Stimulated activated CD8-positive, alpha-beta memory T cell treated with anti-CD3 and anti-CD28 coated beads, Interleukin-4, amount 100 ng/mL, for 48 hours (primary cell): ENCODE measurements around the gene PRPF39.

ENCODE experiments used
- DNase-seq: peaks from one replicate; pipeline ENCODE4 v3.0.0-alpha.2; 2020

Gene PRPF39

DNA sequence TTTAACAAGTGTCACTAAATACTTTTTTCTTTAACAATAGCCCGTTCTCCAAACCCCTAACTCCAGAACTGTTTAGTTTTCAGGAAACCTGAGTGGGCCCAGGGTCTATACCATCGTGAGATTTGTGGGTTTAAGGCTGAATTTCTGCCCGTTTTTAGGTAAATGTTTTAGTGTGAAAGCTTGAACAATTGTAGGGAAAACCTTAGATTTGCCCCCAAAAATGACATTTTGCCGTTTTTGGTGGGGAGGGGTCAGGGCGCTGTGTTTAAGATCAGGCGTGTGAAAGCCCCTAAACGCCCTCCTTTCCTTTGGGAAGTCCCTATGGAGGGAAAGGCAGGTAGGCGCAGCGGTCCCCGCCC lies 320 bp upstream of the PRPF39 start:
- no peak for DNase-seq

DNA sequence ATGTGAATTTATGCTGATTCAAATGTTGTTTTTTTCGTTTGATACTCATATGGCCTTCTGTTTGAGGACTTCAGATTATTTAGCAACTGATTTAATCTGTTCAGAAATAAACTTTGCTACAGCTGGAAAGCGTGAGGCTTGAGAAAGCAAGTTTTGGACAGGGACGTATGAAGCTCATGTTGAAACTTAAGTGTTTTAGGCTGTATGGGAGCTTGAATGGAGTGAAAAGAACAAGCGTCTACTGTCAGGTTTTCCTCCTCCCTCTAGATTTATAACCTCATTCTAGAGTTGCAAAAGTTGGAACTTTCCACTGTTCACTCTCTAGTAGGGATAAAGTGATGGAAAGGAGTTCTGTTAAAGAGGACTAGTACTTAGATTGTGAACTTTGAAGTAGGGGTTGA lies 1.0 kb downstream of the PRPF39 start:
- DNase-seq: no peak

DNA sequence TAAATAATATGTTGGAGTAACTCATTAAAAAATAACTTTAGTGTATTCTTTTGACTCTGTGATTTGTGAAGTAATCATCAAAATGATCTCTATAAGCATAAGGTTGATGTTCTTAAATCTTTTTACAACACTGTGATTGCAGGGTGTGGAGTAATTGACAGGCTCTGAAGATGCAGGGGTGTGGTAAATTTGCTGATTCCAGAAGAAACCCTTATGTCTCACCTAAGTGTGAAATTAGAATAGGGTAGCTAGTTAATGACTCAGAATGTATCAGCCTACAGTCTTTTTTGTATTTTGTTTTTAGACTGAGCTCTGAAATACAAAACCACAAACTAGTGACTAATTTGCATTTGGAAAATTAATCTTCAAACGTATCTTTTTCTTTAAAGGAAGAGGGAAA lies 5.9 kb downstream of the PRPF39 start:
- DNase-seq: no peak

DNA sequence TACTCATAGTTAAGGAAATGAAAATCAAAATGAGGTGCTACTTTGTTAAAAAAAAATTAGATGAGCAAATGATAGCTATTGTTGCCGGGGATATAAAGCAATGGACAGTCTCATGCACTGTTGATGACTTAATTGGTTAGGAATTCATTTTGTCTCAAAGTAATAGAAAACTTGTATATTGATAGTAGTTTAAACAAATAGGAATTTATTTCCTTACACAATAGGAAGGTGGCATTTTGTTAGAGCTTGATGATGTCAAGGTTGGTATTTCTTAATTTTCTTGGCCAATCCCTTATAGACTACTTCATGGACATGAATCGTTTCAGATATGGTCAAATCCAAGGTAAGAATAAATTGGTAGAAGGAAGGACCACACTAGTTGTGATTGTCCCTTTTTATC lies 7.8 kb downstream of the PRPF39 start:
- no peak for DNase-seq

DNA sequence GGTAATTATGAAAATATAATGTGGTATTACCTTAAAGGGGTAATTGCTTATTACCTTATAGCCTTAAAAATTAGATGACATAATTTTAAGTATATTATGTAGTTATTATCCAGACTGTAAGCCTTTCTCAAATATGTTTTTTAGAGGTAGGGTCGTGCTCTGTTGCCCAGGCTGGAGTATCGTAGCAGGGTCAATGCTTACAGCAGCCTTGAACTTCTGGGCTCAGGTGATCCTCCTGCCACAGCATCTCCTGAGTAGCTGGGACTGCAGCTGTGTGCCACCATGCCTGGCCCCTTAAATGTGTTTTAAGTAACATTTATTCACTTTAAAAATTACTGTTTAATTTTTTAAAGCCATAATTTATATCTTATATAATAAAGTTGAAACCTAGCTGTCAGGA lies 10.4 kb downstream of the PRPF39 start:
- DNase-seq: no peak

DNA sequence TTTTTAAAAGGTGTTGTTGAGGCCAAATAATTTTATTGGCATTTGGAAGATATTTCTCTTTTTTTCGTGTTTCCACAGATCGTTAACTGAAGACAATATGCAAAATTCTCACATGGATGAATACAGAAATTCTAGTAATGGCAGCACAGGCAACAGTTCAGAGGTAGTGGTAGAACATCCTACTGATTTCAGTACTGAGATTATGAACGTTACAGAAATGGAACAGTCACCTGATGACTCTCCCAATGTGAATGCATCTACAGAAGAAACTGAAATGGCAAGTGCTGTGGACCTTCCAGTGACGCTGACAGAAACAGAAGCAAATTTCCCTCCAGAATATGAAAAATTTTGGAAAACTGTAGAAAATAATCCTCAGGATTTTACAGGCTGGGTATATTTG lies 11.2 kb downstream of the PRPF39 start:
- no peak for DNase-seq

DNA sequence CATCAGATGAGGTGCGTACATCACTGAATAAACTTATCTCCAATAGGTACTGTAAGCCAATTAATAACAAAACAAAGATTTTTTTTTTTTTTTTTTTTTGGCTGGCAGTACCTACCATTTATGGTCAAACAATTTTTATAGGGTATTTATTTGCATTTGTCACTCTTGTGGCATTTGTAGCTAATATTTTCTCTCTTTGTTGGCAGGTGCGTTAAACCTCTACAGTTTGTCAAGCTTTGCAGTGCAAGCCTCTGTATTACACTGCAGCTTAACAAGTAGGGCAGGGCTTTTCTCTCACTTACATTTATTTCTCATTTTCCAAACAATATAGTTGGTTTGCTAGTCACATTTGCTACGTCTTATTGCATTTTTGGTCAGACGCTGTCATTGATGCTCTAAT lies 12.3 kb downstream of the PRPF39 start:
- no peak for DNase-seq

DNA sequence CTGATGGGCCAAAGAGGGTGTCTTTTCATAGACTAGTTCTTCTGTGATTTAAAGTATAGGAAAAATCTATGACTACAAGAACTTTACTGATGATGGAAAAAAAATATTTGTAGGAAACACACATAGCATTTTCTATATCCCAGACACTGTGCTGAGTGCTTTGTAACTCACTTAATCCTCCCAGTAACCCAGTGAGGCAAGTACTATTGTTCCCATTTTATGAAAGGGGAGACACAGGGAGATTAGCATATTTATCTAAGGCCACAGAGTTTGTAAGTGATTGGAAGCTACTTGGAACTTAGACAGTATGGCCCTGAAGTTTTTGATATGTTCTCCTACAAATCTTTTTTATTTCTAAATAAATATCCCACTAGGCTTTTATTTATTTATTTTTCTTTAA lies 19.9 kb downstream of the PRPF39 start:
- no peak for DNase-seq

DNA sequence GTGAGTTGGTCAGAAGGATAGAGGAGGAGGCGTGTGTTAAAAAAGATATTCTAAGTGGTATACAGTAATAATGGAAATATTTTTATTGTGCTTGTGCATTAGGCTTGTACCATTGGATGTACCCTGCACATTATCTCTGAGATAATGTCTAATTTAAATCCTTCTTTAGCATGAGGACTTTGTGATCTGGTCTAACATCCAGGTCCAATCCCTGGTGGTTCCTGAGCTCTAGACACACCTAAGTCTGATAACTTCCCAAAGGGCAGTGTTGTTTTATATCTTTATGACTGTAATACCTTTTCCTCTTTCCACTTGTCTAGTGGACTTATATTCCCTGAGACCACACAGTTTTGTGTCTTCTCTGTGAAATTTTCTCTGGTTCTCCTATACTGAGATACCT lies 20.6 kb downstream of the PRPF39 start:
- no peak for DNase-seq

DNA sequence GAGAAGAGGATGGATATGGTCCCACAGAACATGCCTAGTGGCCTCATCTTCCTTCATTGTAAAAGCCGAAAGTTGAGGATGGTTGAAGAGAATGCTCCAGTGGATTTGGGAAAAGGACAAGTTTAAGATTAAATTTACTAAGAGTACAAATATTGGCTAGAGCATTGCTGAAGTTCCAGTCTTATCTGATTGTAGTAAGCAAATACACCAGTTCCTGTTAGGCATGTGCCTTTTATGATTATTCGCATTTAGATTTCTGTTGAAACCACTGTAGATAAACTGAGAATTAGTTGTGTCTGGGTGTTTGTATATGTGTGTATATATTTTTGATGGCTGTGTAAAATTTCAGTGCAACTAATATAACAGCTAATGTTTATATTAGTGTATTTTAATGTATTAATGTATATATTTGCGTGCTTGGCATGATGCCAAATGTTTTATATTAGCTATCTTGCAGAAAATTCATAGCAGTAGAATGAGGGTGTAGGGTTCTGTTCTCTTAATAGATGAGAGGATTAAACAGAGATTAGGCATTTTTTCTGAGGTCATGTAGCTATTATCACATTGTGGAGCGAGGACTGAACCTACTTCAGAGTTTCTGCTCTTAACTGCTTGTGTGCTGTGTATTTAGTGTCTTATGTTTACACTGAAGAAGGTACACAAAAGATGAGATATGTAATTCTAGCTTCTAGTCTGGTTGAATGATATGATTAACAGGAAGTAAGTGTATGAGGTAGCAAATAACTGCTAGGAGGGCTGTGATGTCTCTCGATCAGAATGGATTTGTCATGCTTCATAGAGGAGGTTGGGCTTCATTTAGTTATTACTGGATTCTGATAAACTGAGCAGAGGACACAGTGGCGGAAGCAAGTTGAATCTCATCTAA lies 29.2 kb downstream of the PRPF39 start:
- no peak for DNase-seq

DNA sequence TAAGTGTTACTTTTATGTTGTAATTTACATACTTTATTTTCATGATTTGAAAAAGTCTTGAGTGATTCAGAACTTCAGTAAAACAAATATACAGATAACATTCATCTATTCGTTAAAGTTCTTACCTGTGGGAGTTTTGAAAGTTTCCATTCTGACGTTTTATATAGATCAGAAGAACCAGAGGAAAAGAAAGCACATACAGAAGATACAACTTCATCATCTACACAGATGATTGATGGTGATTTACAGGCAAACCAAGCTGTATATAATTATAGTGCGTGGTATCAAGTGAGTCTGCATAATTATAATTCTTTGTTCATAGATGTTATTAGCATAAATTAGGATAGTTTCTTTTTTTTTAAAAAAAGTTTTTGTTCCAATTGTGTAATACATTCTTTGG lies 30.4 kb downstream of the PRPF39 start:
- DNase-seq: no peak

DNA sequence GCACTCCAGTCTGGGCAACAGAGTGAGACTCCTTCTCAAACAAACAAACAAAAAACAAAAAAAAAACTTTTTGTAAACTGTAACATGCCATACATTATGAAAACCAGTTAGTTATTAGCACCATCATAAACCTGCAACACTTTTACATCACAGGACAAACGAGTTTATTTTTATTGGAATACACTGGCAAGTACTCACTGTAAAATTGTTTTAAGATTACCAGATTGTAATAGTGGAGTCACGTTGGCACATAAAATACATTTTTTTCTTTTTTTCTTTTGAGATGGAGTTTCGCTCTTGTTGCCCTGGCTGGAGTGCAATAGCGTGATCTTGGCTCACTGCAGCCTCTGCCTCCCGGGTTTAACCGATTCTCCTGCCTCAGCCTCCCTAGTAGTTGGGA lies 34.7 kb downstream of the PRPF39 start:
- DNase-seq: no peak

DNA sequence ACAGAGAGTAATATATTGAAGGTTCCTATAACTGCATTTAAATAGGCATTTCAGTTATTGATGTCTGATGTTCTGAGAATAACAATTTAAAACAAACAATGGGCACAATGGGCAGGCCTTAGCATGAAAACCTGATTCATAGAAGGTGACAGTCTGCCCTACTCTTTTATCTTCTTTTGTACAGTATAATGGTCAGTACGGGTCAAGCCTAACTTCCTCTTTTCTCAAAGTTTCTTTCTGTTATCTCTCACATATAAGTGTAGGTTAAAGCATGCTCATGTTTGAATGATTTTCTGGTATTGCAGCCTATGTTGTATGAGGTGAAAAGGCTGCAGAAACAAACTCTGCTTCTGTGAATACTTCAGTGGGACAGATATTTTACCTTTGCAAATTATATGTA lies 36.2 kb downstream of the PRPF39 start:
- DNase-seq: no peak

DNA sequence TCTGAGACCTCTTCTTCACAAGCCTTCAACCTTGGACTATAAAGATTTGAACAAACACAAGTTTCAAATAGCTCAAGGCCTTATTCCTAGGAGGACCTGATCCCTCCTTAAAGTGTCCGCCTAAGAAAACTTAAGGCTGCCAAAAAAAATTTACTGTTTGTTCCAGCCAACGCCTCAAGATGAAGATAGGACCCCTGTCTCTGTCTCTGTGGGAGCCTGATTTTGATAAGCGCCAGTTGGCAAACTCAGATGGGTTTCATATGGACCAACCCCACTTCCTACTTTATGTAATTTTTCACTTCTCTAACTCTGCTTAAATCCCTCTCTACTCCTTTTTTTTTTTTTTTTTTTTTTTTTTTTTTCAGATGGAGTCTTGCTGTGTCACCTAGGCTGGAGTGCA lies 39.4 kb downstream of the PRPF39 start:
- DNase-seq: no peak

DNA sequence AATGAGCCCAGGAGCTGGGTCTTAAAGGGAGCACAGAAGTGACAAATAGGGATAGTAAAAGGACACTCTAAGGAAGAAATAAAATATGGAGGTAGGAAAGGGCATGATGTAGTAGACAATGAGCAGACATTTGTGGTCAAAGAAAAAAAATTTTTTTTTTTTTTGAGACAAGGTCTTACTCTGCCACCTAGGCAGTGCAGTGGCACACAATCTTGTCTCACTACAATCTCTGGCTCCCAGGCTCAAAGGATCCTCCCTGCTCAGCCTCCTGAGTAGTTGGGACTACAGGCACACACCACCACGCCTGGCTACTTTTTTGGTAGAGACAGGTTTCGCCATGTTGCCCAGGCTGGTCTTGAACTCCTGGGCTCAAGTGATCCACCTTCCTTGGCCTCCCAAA lies 41.8 kb downstream of the PRPF39 start:
- DNase-seq: no peak

DNA sequence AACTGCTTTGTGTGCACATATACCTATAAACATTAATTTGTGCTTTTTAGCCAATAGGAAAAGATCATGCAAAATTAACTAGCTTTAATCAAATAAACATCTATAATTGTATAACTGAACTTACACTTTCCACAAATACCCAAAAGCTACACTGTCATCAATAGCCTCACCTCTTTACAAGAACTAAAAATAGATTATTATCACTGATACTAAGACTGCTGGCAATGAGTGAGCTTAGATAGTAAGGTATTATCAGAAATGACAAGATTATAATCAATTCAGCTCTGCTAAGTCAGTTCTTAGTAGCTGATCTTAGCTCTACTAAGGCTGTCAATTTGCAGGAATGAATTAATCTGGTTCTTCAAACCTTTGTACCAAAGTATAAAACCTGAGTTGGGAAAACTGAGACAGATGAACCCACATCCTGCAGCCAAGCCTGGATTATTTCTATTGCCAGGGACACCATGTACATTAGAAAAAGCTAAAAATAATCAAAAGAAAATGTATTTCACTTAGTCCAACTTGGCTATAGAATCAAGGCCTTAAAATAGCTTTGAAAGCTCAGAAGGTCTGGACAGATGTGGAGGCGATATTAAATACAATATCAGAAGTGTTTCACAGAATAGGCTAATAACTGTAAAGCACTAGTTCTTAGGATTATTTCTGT lies 45.2 kb downstream of the PRPF39 start:
- no peak for DNase-seq

DNA sequence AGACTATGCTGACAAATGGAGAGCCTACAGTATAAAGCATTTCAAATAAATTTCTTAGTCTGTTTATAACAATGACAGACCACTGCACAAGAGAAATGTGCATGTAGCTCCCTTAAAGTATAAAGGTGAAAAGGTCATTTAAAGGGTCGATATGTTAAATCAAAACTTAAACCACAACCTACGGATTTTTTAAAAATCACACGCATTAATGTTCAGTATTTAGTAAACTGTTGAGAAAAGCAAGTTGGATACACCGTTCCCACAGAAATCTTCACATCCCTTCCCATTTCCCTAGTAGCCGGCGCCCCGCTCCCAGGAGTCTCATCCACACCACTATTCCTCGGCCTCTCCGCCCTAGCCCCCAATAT lies 49.8 kb downstream of the PRPF39 start:
- no peak for DNase-seq

DNA sequence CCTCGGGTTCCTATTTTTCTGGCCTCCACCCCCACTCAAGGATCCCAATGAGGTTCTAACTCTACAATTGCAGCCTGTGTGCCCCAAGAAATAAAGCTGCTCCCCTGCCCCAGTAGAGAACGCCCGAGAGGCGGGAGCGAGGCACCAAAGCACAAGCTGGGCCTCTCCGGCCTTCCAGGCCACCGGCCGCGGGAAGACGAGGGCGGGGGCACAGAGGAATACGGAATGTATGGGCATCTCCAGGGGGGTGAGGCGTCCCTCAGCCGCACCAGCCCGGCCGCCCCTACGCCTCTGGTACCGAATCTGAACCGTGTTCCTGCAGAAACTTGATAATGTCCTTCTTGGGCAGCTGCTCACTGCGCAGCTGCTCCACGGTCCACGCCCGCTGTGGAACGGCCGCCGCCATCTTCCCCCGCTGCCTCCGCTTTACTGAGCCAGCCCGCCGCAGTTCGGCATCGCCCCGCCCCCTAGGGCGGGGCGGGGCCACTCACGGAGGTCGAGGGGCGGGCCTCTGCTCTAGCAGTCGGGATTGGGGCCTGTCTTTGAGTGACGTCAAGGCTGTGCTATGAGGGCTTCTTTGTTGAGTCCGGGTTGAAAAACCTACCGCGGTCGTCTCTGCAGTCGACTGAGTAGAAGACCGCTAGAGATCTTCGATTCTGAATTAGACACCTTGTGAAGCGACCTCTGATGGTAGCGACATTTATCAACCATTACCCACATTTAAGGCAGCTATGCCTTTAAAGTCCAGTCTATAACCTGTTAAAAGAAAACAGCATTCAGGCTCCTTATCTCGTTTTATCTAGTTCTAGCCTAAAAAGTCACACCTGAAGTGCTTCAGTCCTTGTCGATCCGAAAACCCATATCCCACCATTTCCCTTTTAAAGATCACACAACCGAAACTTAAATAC lies 50.4 kb downstream of the PRPF39 start, which contains the start of gene FKBP3:
Gene FKBP3, minus strand, starts transcription at position 431 of the 908 bp plus-strand sequence. Its CDS starts 25 bp downstream, at position 406.
- peak; percentile 94 for DNase-seq

DNA sequence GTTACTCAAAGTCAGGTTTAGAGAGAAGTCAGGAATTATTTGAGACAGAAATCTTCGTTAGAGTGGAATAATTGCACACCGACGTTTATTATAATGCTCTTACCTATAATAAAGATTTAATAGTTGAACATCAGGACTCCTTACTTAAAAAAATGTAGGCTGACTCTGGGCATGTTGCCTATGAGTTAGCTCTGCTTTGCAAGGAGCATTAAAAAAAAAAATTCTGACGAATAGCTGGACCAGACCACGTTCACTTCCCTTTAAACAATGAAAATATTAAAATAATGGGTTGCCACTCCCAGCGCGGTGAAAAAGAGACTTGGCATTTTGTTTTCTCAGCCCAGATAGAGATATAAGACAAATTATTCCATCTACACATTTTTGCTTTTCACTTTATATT lies 51.2 kb downstream of the PRPF39 start:
- no peak for DNase-seq

DNA sequence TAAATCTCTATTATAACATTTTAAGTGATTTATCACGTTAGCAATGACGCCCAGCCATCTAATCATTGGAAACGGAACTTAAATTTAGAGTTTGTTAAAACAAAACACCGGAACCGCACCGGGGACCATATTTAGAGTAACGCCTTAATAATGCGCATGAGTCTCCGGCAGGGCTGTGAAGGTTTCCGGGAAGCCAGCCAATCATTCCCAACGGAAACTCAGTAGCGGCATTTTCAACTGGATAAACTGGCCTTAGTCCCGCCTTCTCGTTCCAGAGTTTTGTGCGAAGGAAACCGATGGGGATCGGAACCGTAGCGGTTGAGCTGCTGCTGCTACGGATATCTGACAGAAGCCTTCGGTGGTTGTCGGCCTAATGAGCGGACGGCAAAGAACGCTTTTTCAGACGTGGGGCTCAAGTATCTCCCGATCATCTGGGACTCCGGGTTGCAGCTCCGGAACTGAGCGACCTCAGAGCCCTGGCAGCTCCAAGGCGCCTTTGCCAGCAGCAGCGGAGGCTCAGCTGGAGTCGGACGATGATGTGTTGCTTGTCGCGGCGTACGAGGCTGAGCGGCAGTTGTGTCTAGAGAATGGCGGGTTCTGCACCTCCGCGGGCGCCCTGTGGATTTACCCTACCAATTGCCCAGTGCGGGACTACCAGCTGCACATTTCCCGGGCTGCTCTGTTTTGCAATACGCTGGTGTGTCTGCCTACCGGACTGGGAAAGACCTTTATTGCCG lies 51.9 kb downstream of the PRPF39 start, which contains the start of gene FANCM:
Gene FANCM, plus strand, starts transcription at position 272 of the 737 bp plus-strand sequence. Its CDS starts 102 bp downstream, at position 374.
- peak; percentile 89 for DNase-seq

DNA sequence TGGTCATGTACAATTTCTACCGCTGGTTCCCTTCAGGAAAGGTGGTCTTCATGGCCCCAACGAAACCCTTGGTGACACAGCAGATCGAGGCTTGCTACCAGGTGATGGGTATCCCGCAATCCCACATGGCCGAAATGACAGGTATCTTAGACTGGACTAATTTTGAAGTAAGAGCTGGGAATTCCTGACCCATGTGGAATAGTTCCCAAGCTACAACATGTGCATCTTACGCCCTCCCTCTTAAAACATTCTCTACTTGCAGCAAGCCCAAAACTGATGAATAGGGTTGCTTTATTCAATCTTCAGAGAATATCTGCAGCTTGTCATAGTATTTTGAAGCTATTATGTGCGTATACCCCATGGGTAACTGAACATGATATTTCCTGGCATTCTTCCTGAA lies 52.5 kb downstream of the PRPF39 start:
- no peak for DNase-seq

DNA sequence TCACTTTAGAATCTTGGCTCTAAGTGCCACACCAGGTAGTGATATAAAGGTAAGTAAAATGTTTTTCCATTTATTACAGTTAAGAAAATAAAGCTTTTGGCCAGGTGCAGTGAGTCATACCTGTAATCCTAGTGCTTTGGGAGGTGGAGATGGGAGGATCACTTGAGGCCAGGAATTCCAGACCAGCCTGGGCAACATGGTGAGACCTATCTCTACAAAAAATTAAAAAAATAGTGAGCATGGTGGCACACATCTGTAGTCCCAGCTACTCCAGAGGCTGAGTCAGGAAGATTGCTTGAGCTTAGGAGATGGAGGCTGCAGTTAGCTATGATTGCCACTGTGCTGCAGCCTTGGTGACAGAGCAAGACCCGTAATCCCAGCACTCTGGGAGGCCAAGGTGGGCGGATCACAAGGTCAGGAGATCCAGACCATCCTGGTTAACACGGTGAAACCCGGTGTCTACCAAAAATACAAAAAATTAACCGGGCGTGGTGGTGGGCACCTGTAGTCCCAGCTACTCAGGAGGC lies 56.8 kb downstream of the PRPF39 start:
- DNase-seq: no peak
